Karpas-422 (cell line): Measurements from ENCODE around the gene FBLN1. TPM values are rescaled to one million over a fixed set of nuclear protein-coding genes. Genes with fewer than 3 reads are reported as not detected.

Source experiments
- DNase-seq: peaks from one replicate; pipeline ENCODE4 v3.0.0-alpha.2; 2015
- H2AFZ ChIP-seq: fragments of 200-600 bp; sonication (generic); 2 replicates; pipeline ENCODE4 v1.6.1; 2014; ENCODE audit warnings: antibody characterized with exemption, low read length, mixed read lengths
- H3K27ac ChIP-seq: fragments of 200-600 bp; sonication (generic); 2 replicates; pipeline ENCODE4 v1.5.1; 2014; ENCODE audit warnings: mild to moderate bottlenecking, low read length, moderate library complexity
- H3K27me3 ChIP-seq: fragments of 200-600 bp; sonication (generic); 2 replicates; pipeline ENCODE4 v1.6.1; 2014; ENCODE audit warnings: low read length, mixed read lengths
- H3K36me3 ChIP-seq: fragments of 200-600 bp; sonication (generic); 2 replicates; pipeline ENCODE4 v1.6.1; 2014; ENCODE audit warnings: low read length, mixed read lengths; ENCODE audit not compliant: insufficient read depth
- H3K4me1 ChIP-seq: fragments of 200-600 bp; sonication (generic); 2 replicates; pipeline ENCODE4 v1.6.1; 2014; ENCODE audit warnings: mild to moderate bottlenecking, low read length, mixed read lengths
- H3K4me2 ChIP-seq: fragments of 200-600 bp; sonication (generic); 2 replicates; pipeline ENCODE4 v1.6.1; 2014; ENCODE audit warnings: low read length, low read depth, mild to moderate bottlenecking; ENCODE audit not compliant: poor library complexity, severe bottlenecking
- H3K4me3 ChIP-seq: fragments of 200-600 bp; sonication (generic); 2 replicates; pipeline ENCODE4 v1.5.1; 2014; ENCODE audit warnings: mild to moderate bottlenecking, antibody characterized with exemption, low read length, mixed read lengths
- H3K79me2 ChIP-seq: fragments of 200-600 bp; sonication (generic); 2 replicates; pipeline ENCODE4 v1.6.1; 2014; ENCODE audit warnings: mild to moderate bottlenecking, low read length, mixed read lengths
- H3K9ac ChIP-seq: fragments of 200-600 bp; sonication (generic); 2 replicates; pipeline ENCODE4 v1.6.0; 2014; ENCODE audit warnings: low read length
- H3K9me2 ChIP-seq: fragments of 200-600 bp; sonication (generic), shearing (Covaris generic); replicated peaks from 2 replicates; pipeline ENCODE4 v1.6.0; 2014; ENCODE audit warnings: mild to moderate bottlenecking, low read length, moderate library complexity; ENCODE audit not compliant: insufficient read depth
- H3K9me3 ChIP-seq: fragments of 300-700, 200-600 bp; sonication (generic); 2 replicates; pipeline ENCODE4 v1.6.1; 2014; ENCODE audit warnings: low read length, mixed read lengths
- H4K20me1 ChIP-seq: fragments of 200-600 bp; sonication (generic); 2 replicates; pipeline ENCODE4 v1.6.1; 2014; ENCODE audit warnings: mild to moderate bottlenecking, antibody characterized with exemption, low read length, low read depth; ENCODE audit not compliant: insufficient read depth
- total RNA-seq: library from RNA; depleted of rRNA; stranded (reverse); fragments of >200 nt; shearing (Covaris generic); gene quantifications from 2 replicates; pipeline ENCODE4 v1.2.3, GENCODE V29; 2014; ENCODE audit warnings: low replicate concordance

The FBLN1 gene
- total RNA-seq, 1 experiment from 2014 or later: not detected

DNA sequence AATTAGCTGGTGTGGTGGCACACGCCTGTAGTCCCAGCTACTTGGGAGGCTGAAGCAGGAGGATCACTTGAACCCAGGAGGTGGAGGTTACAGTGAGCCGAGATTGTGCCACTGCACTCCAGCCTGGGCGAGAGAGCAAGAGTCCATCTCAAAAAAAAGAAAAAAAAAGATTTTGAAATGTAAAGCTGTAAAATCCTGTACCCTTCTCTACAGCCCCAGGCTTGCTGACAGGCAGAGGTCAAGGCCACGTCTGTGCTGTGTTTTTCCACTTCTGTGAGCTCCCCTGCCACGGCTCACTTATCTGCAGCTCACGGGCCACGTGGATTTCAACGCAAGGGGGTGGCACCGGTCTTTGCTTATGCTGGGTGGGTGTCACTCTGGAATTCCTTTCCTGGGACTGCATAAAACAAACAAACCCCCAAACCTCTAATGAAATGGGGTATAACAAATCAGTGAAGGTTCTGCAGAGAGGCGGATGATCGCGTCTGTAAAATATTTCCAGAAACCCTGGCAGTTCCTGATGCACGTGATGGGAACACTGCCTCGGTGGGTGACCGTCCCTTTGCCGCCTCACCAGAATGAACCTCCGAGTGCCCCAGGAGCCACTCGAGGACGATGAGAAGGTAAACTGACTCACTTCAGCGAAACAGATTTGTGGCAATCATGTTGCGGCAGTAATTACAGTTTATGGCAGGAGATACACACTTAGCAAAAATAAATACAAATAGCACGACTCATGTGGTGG is 125.0 kb downstream of the FBLN1 start:
- DNase-seq: no peak
- no peak overlapping the region for H3K4me2 ChIP-seq
- no peak overlapping the region for H3K27ac ChIP-seq

DNA sequence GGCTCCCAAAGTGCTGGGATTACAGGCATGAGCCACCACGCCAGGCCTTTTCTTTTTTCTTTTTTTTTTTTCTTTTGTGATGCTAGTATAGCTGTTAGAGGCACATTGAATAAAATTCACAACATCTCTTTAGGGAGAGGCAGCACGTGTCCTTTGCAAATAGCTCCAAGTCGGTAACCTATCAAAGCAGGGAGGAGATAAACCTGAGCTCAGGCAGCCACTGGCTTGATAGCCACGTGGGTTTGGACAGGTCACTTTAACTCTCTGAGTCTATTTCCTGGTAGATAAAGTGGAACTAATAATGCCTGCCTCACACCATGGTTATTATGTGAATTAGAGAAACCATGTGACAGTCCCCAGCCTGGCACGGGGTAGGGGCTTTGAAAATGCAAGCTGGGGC is 125.8 kb downstream of the FBLN1 start:
- Histone ChIP-seq H3K4me2 (no peak overlapping the region), H3K9ac (no peak overlapping the region), H3K27ac (no peak overlapping the region), H2AFZ (no peak overlapping the region), H3K9me3 (no peaks in the 10 kb centered on the region), H3K27me3 (no peaks in the 10 kb centered on the region), H3K4me1 (no peaks in the 10 kb centered on the region), H3K79me2 (no peaks in the 10 kb centered on the region), H3K9me2 (no peaks in the 10 kb centered on the region), H4K20me1 (no peaks in the 10 kb centered on the region), H3K36me3 (no peaks in the 10 kb centered on the region), H3K4me3 (no peak overlapping the region)
- no peak for DNase-seq

More for the DNA sequence above, 125.0 kb downstream of the FBLN1 start:
- Histone ChIP-seq H3K79me2 (no peaks in the 10 kb centered on the region), H3K36me3 (no peaks in the 10 kb centered on the region), H4K20me1 (no peaks in the 10 kb centered on the region), H3K27me3 (no peaks in the 10 kb centered on the region), H3K4me3 (no peak overlapping the region), H3K4me1 (no peaks in the 10 kb centered on the region), H2AFZ (no peak overlapping the region), H3K9me3 (no peaks in the 10 kb centered on the region), H3K9ac (no peak overlapping the region), H3K9me2 (no peaks in the 10 kb centered on the region)

DNA sequence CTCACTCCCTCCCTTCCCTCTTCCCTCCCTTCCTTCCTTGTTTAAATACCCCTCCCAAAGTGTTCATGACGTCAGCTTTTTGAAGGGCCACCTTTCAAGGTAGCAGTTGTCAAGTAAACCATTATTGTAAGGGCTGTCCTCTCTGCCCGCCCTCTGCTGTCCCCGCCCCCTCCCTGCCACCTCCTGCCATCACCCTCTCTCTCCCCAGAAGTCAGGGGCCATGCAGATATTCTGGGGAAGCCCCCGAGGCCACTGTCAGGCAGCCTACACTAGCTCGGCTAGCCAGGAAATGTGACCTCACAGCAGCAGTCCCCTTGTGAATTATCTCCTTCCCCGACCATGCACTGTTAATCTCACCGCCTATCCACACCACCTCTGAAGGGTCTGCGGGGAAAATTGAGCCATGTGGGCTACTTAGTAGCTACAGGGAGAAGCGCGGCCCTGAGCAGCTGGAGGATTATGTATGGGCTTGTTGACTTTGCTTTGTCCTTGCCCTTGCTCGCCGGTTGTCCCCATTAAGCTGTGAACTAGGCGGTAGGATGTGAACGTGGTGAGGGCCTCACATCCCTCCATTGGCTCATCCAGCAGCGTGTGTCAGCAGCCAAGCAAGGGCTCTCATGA is 126.9 kb downstream of the FBLN1 start:
- Histone ChIP-seq H3K4me2 (no peak overlapping the region), H4K20me1 (no peaks in the 10 kb centered on the region), H3K9me2 (no peaks in the 10 kb centered on the region), H3K4me3 (no peak overlapping the region), H3K27me3 (no peaks in the 10 kb centered on the region), H3K79me2 (no peaks in the 10 kb centered on the region), H3K4me1 (no peaks in the 10 kb centered on the region), H2AFZ (no peak overlapping the region), H3K36me3 (no peaks in the 10 kb centered on the region), H3K9me3 (no peaks in the 10 kb centered on the region), H3K9ac (no peak overlapping the region), H3K27ac (no peak overlapping the region)
- DNase-seq: no peak

DNA sequence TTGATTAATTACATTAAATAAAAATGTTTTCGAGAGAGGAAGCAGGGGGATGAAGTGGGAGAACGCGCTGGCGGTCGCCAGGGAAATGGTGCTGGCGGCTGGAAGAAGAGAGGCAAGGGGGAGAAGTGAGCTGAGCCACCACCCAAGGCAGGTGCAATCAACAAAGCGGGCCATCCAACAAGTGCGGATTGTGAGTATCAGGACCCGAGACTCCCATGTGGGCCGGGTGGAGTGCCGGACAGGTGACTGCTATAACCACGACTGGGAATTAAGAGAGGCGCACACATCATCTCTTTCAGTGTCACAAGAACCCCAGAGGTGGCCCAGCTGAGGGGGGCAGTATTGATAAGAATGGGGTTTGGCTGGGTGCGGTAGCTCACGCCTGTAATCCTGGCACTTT is 127.8 kb downstream of the FBLN1 start:
- no peak overlapping the region for H2AFZ ChIP-seq
- H3K27ac ChIP-seq: no peak overlapping the region
- H3K4me1 ChIP-seq: no peaks in the 10 kb centered on the region
- DNase-seq: no peak
- H3K9me2 ChIP-seq: no peaks in the 10 kb centered on the region
- no peaks in the 10 kb centered on the region for H4K20me1 ChIP-seq
- H3K4me3 ChIP-seq: no peak overlapping the region
- H3K9ac ChIP-seq: no peak overlapping the region
- no peaks in the 10 kb centered on the region for H3K27me3 ChIP-seq
- H3K79me2 ChIP-seq: no peaks in the 10 kb centered on the region
- no peak overlapping the region for H3K4me2 ChIP-seq
- H3K9me3 ChIP-seq: no peaks in the 10 kb centered on the region
- H3K36me3 ChIP-seq: no peaks in the 10 kb centered on the region

DNA sequence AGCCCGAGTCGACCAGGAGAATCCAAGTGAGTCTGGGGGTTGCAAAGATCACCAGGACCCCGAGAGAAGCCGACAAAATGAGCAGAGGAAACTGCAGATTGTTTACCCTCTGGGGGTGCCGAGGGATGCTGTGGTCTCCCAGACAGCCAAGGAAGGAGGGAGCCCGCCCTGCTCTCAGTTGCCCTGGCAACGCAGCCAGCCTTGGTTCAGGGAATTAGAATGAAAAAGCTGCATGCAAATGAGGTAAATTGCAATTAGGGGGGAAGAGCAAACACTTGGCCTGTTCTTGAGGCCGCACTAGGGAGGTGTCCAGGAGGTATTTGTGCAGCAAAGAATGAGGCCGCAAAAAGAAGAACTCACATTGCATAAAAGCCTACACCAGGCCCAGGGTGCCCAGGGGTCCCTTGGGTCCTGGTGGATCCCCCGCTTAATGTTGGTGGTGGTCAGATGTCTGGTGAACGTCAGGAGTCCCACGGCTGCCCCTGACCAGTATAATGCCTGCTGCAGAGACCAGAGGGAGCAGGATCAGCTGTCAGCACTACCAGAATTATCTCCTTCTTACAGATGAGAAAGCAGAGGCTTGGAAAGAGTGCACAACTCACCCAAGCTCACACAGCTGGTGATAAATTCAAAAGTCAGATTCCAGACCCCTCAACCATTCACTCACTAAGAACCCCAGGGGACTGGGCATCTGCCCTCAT is 128.6 kb downstream of the FBLN1 start:
- H3K4me2 ChIP-seq: no peak overlapping the region
- H3K36me3 ChIP-seq: no peaks in the 10 kb centered on the region
- no peaks in the 10 kb centered on the region for H3K9me2 ChIP-seq
- H3K27me3 ChIP-seq: no peaks in the 10 kb centered on the region
- H3K4me3 ChIP-seq: no peak overlapping the region
- no peak overlapping the region for H2AFZ ChIP-seq
- no peak overlapping the region for H3K9ac ChIP-seq
- H3K4me1 ChIP-seq: no peaks in the 10 kb centered on the region
- H3K27ac ChIP-seq: no peak overlapping the region
- no peaks in the 10 kb centered on the region for H3K9me3 ChIP-seq
- H4K20me1 ChIP-seq: no peaks in the 10 kb centered on the region
- DNase-seq: no peak
- H3K79me2 ChIP-seq: no peaks in the 10 kb centered on the region

DNA sequence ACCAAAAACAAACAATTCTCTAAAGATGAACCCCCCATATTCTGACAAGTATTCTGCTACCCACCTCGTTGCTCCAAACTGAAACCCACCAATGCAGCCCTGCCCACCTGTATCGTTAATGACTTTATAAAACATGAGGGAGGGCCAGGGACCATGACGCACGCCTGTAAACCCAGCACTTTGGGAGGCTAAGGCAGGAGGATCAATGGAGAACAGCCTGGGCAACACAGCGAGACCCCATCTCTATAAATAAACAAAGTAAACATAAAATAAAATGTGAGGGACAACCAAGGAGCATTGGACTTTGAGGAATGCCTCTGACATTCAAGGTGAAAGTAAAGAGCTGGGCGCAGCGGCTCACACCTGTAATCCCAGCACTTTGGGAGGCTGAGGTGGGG is 129.2 kb downstream of the FBLN1 start:
- Histone ChIP-seq H3K36me3 (no peaks in the 10 kb centered on the region), H2AFZ (no peak overlapping the region), H3K4me1 (no peaks in the 10 kb centered on the region), H3K79me2 (no peaks in the 10 kb centered on the region), H3K27me3 (no peaks in the 10 kb centered on the region), H3K9ac (no peak overlapping the region), H3K9me2 (no peaks in the 10 kb centered on the region), H4K20me1 (no peaks in the 10 kb centered on the region), H3K9me3 (no peaks in the 10 kb centered on the region), H3K4me3 (no peak overlapping the region), H3K4me2 (no peak overlapping the region), H3K27ac (no peak overlapping the region)
- DNase-seq: no peak

DNA sequence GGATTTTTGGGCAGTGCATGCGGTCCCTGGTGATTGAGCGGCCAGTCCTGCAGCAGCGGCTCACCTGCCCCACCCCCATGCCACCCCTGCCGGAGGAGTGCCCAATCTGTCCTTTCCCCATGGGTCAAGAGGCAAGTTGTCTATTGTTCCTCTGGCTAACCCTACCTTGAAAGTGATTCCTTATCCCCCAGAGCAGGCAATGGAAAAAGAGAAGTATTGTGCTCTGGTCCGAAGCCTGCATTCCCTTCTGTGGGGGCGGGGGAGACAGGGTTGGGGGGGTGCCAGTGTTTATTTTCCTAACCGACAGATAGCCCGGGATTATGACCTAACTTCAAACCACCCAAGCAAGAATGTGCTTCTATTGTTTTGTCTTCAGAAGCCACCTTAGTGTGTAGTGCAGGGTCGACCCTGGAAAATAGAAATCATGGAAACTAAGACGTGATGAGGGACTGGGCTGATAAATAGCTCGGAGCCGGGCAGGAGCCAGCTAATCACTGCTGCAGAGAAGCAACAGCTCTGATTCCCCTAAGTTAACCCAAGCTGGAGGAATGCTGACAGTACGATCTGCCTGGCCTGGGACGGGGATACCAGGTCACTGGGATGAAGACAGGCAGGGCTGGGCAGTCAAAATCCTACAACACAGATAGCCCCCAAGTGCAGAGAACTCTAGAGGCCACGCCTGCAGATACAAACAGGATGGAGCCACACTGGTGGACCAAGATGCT is 130.3 kb downstream of the FBLN1 start:
- Histone ChIP-seq H4K20me1 (no peaks in the 10 kb centered on the region), H3K9me2 (no peaks in the 10 kb centered on the region), H3K9ac (no peak overlapping the region), H3K9me3 (no peaks in the 10 kb centered on the region), H3K36me3 (no peaks in the 10 kb centered on the region), H3K4me2 (no peak overlapping the region), H3K27ac (no peak overlapping the region), H2AFZ (no peak overlapping the region), H3K4me1 (no peaks in the 10 kb centered on the region), H3K27me3 (no peaks in the 10 kb centered on the region), H3K4me3 (no peak overlapping the region), H3K79me2 (no peaks in the 10 kb centered on the region)
- no peak for DNase-seq

DNA sequence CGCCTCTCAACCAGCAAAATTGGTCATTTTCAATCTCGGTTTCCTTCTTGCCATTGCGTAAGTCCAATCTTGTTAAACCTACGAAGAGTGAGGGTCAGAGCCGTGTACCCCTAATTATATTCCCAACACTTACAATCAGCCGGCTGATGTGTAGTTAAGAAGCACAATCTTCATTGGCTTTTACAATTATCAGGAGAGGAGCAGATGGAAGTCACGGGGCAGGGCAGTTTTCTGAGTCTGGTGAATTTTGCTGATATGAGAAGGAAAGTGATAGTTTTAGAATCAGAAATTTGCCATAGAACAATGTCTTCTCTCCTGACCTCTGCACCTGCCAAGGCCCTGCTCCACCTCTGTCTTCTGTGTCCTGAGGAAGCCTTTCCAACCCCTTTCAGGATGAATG is 134.0 kb downstream of the FBLN1 start:
- H3K36me3 ChIP-seq: no peaks in the 10 kb centered on the region
- H3K9me2 ChIP-seq: no peaks in the 10 kb centered on the region
- H3K27me3 ChIP-seq: no peaks in the 10 kb centered on the region
- no peaks in the 10 kb centered on the region for H4K20me1 ChIP-seq
- no peaks in the 10 kb centered on the region for H3K9me3 ChIP-seq
- H3K4me1 ChIP-seq: no peaks in the 10 kb centered on the region
- no peaks in the 10 kb centered on the region for H3K79me2 ChIP-seq
- no peak overlapping the region for H3K27ac ChIP-seq
- no peak overlapping the region for H3K4me3 ChIP-seq
- H2AFZ ChIP-seq: no peak overlapping the region
- no peak overlapping the region for H3K4me2 ChIP-seq
- no peak overlapping the region for H3K9ac ChIP-seq
- no peak for DNase-seq
